Measurements from ENCODE around the gene MUL1. TPM values are rescaled to one million over a fixed set of nuclear protein-coding genes. Genes with fewer than 3 reads are reported as not detected.

The MUL1 gene
- total and polyA plus RNA-seq, 9 of the 15 experiments (the other 6 are each of a cell fraction or from before 2014, with no cell fraction given) = 10.4 to 32.9 (median 19.3) TPM

GRCh38 chr1:20507564-20508410, at the start of gene MUL1 (continued):
- TF ChIP-seq RREB1 (CRISPR knock-in tag; IDR thresholded peaks at IDR 0.05) = no peak
- no peak for TF ChIP-seq ZNF518B (CRISPR knock-in tag; IDR thresholded peaks at IDR 0.05)
- no peak for TF ChIP-seq SAFB (IDR thresholded peaks at IDR 0.05; ENCODE audit: borderline replicate concordance, low read depth, low read length)
- no peak for TF ChIP-seq TEAD2 (tag; IDR thresholded peaks at IDR 0.05)
- TF ChIP-seq PBX2 (CRISPR knock-in tag; IDR thresholded peaks at IDR 0.05; ENCODE audit: low read depth) = no peak
- TF ChIP-seq PBX2 (tag; conservative IDR thresholded peaks at IDR 0.05; ENCODE audit: low read depth) = no peak
- TF ChIP-seq ZNF561 (CRISPR knock-in tag; conservative IDR thresholded peaks at IDR 0.05) = no peak
- TF ChIP-seq ZFX (CRISPR knock-in tag; IDR thresholded peaks at IDR 0.05) = peak; percentile 98
- no peak for TF ChIP-seq SNIP1 (IDR thresholded peaks at IDR 0.05; ENCODE audit: low read depth)
- TF ChIP-seq EP400 (IDR thresholded peaks at IDR 0.05) = peak; percentile 88
- no peak for TF ChIP-seq SP2 (IDR thresholded peaks at IDR 0.05; ENCODE audit: extremely low read depth, low read depth, low read length, poor library complexity, severe bottlenecking)
- no peak for TF ChIP-seq RBM34 (IDR thresholded peaks at IDR 0.05; ENCODE audit: borderline replicate concordance, insufficient read depth, low read length)
- TF ChIP-seq WHSC1 (IDR thresholded peaks at IDR 0.05; ENCODE audit: low read length) = no peak
- TF ChIP-seq PKNOX1 (IDR thresholded peaks at IDR 0.05) = peak; percentile 82
